Loucy (cell line): Measurements from ENCODE around the gene PPID.

Source experiments
- CTCF ChIP-seq: fragments of 200-600 bp; sonication (generic); conservative IDR thresholded peaks from 2 replicates; pipeline ENCODE4 v1.5.1; 2014; ENCODE audit warnings: mild to moderate bottlenecking, antibody characterized with exemption, low read length
- EZH2phosphoT487 ChIP-seq: fragments of 200-600 bp; IDR thresholded peaks from 2 replicates; pipeline ENCODE4 v1.6.1; 2018; ENCODE audit warnings: antibody characterized with exemption, mild to moderate bottlenecking, moderate library complexity, borderline replicate concordance

DNA sequence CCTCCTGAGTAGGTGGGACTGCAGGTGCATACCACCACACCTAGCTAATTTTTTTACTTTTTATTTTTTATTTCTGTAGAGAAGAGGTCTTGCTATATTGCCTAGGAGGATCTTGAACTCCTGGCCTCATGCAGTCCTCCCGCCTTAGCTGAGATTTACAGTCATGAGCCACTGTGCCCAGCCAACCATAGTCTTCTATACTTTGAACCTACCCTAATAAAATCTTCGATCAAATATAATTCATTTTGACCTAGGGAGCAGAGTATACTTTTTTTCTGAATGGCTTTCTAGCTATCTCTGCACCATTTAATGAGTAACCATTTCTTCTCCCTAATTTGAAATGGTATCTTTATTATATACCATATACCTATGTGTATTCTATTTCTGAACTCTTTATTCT, 44.4 kb downstream of the PPID start:
- TF ChIP-seq CTCF (no peak), EZH2phosphoT487 (no peak)
